ENCODE measurements around the gene FALEC. TPM values are rescaled to one million over a fixed set of nuclear protein-coding genes. Genes with fewer than 3 reads are reported as not detected.

The FALEC gene
- total and polyA plus RNA-seq, 9 of the 15 experiments (the other 6 are each of a cell fraction or from before 2014, with no cell fraction given): 0.15 to 1.8 (median 0.53) TPM; not detected in 5

- TF ChIP-seq ZNF518B (CRISPR knock-in tag; IDR thresholded peaks at IDR 0.05) (no peak), ZNF584 (CRISPR knock-in tag; IDR thresholded peaks at IDR 0.05; ENCODE audit: low read depth) (no peak), ZNF311 (CRISPR knock-in tag; IDR thresholded peaks at IDR 0.05) (no peak), ATF7 (IDR thresholded peaks at IDR 0.05) (peak; percentile 83), MTA3 (IDR thresholded peaks at IDR 0.05; ENCODE audit: borderline replicate concordance) (peak; percentile 69; the same call in 1 of the 2 replicates), TFE3 (CRISPR knock-in tag; IDR thresholded peaks at IDR 0.05) (no peak), FIP1L1 (IDR thresholded peaks at IDR 0.05; ENCODE audit: low read depth, low read length, poor library complexity, severe bottlenecking) (no peak), ZNF212 (CRISPR knock-in tag; IDR thresholded peaks at IDR 0.05) (no peak), ZNF589 (CRISPR knock-in tag; IDR thresholded peaks at IDR 0.05; ENCODE audit: low read depth) (no peak), DNMT1 (IDR thresholded peaks at IDR 0.05) (no peak), STAT5B (CRISPR knock-in tag; IDR thresholded peaks at IDR 0.05) (no peak), ETS2 (tag; IDR thresholded peaks at IDR 0.05; ENCODE audit: borderline replicate concordance, poor library complexity, severe bottlenecking) (no peak), TCF7L2 (IDR thresholded peaks at IDR 0.05; ENCODE audit: low read depth, low read length) (no peak), CEBPG (CRISPR knock-in tag; IDR thresholded peaks at IDR 0.05) (peak; percentile 97), CEBPG (tag; conservative IDR thresholded peaks at IDR 0.05 in 1 of 2, IDR thresholded peaks at IDR 0.05 in 1 of 2) (peak; percentile 96), POLR3A (IDR thresholded peaks at IDR 0.05; ENCODE audit: borderline replicate concordance, extremely low read depth, insufficient read depth, insufficient read length) (no peak), MLX (CRISPR knock-in tag; conservative IDR thresholded peaks at IDR 0.05) (no peak), MCM5 (IDR thresholded peaks at IDR 0.05; ENCODE audit: low read depth) (no peak), ZNF263 (CRISPR knock-in tag; IDR thresholded peaks at IDR 0.05; ENCODE audit: borderline replicate concordance) (no peak), CHD4 (IDR thresholded peaks at IDR 0.05; ENCODE audit: insufficient read depth, insufficient replicate concordance, low read depth, low read length, poor library complexity, severe bottlenecking) (no peak), ZNF778 (CRISPR knock-in tag; IDR thresholded peaks at IDR 0.05) (no peak)
These were observed 36.8 kb downstream of the FALEC start (continued) for GRCh38 chr1:150552128-150552910.

Measured in K562 (cell line).